GM21723 (cell line): ENCODE results near the gene CDH11.

Experiments
- ATAC-seq: cut with Tn5 transposase; IDR thresholded peaks from one replicate; pipeline ENCODE4 v1.9.1; 2021; ENCODE audit warnings: mild to moderate bottlenecking, moderate library complexity; ENCODE audit not compliant: unreplicated experiment

CDH11 gene

DNA sequence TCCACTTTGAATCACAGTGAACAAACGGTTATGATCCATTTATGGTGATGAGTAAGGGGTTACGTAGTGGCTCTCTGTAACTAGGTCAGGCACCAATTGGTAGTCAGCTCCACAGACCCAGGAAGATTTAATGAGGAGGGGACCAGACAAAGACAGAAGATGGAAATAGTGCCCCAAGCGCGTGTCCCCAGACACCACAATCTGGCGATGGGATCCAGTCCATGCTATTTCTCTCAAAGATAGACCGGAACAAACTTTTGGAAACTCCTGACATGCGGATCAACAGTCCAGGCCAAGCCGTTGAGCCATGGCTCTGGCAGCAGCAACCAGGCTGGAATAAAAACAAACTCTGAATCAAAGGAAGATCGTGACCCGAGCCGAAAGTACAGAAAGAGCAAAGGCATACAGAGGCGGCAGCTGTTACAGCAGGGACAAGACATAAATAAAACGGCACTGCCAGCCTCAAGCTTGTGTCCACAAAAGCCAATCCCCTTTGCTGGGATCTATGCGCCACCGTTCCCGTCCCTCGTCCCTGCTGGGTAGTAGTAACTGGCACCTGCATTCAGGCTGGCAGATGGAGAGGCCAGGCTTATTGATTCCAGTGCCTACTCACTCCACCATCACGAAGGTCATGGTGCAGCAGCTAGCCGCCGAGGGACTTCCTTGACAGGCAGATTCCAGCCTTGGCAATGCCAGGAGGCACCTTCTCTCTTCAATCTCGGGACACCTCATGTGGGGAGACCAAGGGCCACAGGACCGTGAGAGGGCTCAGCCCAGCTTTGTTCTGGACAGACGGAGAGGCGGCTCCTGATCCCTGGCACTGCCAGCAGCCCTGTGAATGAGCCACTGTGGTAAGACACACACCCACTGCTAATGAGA lies 50.2 kb downstream of the CDH11 start:
- no peak for ATAC-seq

DNA sequence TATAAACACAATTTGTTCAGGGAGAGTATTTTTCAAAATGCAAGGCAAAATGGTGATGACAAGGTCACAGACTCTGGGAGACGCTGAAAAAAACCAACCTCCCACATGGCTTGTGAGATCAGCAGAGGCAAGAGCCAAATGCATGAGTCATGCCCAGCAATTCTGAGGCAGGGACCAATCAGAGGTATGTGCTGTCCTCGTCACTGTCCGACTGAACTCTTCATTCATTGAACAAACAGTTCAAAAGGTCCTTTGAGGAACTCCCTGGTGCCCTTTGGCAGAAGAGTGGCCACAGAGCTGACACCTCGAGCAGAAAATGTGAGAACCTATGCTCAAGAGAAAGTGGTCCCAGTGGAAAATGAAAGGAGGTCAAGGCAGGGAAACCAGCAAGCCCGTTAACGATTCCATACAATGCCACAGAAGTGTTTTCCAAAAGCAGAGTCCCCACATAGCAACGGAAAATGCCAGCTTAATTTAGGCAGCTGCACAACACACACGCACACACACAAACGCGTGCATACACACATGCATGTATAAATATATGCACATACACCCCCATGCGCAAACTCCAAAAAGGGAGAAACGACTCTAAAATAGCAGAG lies 50.9 kb downstream of the CDH11 start:
- no peak for ATAC-seq

DNA sequence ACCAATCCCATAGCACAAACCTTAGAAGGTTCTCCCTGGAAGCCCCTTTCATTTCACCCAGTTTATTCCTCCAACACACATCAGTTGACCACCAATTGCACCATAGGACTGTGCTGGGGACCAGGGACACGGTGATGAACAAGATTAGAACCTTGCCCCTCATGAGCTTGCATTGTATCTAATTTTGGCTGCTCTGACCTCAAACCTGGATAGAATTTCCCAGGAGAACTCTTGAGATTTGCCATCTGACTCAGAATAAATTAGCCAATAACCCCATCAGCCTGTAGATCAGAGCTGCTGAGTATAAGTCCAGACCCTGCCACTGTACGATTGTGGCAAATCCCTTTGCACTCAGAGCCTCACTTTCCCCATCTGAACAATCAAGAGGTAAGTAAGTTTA lies 52.1 kb downstream of the CDH11 start:
- ATAC-seq: no peak

DNA sequence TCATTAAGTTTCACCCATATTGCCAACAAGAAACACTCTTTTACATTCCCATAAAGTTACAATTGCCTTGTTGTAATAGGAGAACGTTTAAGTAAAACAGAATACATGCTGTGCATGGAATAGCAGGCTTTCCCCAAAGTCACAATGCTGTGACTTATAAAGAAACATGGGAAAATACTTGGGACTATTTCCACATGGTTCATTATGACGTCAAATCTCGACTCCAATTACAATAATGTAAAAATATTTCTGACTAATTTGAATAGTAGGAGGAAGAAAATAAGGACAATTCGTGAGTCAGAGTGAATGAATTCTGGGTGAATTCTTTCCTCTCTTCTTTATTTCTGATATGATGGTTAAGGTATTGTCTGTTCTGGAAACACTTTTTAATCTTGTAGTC lies 52.8 kb downstream of the CDH11 start:
- no peak for ATAC-seq

DNA sequence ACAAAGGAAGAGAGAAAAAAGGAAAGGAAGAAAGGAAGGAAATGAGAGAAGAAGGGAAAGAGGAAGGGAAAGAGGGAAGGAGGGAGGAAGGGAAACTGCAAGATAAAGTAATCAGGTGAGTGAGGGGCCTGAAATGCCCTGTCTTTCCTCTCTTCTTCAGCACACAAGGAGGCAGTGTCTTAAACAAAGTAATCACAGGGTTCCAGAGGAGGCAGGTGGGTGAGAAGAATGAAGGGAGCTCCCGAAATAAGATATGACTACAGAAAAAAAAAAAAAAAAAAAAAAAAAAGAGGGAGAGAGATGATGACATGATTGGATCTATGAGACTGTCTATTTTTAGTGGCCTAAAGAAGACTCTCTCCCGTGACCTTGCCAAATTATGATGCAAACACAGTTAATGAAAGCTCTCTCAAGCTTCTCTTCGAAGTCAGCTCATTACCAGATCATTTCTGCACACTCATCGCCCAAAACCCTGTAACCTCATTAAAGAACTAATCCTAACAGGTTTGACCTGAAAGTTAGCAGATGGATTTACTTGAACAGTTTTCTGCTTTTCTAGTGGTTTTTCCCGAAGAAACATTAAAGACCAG lies 53.6 kb downstream of the CDH11 start:
- no peak for ATAC-seq

DNA sequence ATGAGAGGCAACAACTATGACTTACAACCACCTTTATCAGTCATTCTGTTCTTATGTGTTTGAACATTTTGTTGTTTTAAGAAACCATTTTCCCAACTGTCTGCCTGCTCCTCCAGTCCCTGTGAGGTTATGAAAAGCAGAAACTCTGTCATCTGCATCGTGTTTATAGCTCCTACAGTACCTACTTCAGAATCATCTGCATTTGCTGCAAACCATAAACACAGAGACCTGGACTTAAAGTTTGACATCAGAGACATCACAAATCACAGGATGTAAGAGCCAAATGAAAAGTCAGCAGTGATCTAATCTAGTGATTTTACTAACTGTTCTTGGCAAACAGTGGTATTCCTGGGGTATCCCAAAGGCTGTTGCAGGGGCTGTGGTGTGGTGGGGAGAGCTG lies 55.2 kb downstream of the CDH11 start:
- ATAC-seq: no peak

DNA sequence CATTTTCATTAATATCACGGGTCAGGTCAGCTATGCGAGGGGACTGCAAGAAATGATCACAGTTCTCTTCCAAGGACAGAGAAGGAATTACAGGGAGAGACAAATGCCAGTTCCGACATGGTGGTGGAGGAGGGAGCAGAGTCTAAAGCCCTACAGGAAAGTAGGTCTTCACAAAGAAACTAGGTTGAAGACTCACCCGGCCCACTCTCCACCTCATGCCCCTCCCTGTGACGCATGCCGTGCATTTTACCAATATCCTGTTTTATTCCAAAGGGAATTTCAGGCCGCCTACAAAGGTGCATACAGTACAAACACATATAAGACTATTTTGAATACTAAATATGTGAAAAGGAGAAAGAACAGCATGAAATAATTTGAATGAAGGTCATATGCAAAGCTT lies 56.8 kb downstream of the CDH11 start:
- ATAC-seq: no peak

DNA sequence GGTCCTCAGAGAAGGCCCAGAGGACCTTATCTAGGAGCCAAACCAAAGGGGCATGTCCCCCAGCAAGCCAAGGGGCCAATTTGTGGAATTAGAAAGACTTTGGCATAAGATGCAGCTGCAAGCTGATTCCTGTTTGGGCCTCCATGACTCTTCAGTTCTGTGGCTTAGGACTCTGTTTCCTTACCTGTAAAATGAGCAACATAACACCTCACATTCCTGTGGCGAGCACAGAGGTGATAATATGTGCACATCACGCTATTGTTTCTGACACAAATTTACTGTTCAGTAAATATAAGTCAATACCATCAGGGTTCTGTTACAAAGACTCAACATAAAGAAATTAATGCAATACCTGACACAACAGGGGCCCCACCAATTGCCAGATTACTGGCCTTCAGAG lies 57.7 kb downstream of the CDH11 start:
- no peak for ATAC-seq

DNA sequence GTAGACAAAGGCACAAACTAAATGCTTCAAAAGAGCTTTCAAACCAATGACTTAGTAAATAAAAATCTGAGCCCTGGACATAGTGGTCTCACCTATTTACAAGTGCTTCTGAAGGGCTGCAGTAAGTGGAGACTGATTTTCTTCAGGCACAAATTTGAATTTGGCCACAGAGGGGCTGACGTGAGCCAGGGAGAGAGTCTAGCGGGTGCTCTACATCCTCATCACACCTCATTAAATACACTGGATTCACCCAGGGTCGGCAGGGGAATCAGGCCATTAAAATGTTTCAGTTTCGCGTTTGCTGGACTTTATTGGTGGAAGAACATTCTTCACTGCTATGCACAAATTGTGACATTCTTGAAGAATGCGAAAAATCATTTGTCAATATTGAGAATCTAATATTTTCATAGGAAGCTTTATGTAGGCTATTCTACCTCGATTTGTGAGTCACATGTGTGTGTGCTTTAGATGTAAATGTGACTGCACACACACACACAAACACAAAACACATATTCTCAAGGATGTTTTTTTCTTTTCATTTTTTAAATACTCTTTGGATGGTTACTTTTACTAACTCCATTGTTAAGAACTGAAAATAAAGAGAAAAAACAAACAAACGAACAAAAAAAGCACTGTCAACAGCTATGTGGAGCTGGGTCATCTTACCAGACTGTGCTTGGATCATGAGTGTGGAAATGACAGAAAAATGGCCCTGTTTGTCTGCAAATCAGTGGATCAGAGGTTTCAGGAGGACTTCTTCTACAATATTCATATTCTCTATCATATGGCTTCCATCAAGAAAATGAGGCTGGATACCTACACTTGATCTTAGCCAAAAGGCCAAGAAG lies 58.9 kb downstream of the CDH11 start:
- no peak for ATAC-seq

DNA sequence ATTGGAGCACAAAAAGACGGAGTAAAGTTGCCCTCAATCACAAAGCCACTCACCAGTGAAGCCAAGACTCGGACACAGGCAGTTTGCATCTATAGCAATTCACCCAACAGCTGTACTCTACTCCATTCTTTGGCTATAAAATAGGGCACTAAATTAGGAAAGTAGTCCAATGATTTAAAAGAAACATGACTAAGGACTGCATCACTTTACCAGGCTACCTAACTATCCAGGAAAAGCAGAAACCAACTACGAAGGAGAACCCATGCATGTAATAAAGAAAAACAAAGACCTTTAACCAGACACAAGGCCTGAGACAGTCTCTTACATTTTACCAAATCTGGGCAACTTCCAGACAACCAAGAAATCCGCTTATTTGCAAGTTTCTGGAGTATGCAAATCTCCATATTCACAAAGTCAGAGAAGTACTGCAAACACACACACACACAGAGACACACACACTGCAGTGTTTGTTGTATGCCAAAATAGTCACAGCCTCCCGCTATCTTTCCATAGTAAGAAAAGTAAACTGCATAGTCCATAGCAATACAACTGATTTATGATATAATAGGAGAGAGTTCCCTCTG lies 59.8 kb downstream of the CDH11 start:
- ATAC-seq: no peak

DNA sequence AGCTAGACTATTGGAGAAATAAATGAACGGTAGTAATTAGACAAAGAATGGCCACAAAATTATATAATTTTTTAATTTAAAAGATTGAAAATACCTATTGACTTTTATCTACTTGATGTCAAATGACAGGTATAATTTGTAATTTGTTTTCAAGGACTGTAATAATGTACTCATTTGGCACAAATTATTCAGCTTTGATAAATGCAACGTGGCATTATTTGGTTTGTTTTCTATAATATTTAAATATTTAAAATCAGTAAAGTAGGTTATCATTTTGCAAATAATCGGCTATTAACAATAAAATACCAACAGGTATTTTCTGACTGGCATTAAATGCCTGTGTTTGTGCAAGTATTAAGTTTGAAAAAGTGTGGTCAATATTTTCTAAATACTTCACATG lies 60.6 kb downstream of the CDH11 start:
- ATAC-seq: no peak

DNA sequence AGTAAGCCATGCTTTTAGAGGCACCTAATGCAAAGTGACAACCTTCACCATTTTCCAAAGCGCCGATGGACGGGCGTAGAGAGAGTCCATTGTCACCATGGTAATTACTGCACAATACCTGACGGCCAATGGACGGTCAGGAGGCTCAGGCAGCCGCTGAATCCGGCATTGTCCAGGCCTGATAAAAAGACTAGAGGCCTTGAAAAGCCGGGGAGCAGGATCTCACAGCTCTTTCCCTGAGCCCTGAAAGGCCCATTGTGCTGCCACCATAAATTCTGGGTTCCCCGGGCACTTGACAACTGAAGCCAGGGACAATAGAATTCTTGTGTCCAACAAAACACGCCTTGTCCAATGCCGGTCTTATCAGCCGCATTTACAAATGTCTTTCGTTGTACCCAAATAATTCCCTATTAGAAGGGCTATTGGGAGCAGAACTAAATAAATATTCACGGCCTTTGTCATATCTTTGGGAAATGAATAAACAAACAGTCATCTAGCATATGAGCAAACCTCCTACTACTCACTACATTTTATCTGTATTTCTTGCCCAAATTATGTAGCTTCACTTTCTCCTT lies 62.4 kb downstream of the CDH11 start:
- no peak for ATAC-seq

DNA sequence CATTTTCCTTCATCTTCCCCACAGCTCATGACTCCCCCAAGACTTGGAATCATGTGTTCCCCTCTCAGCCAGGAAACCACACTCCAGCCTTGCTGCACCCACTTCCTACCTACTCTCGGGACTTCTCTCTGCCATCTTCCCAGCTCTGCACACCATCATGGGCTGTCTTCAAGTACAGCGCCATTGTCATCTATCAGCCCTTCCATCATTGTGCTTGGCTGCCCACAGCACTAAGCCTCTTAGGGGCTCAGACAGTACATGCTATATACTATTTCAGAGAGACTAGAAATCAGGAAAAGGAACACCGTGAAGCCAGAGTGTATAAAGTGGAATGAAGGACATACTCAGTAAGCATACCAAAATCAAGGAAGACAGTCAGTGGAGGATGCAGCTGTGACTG lies 64.7 kb downstream of the CDH11 start:
- ATAC-seq: no peak

DNA sequence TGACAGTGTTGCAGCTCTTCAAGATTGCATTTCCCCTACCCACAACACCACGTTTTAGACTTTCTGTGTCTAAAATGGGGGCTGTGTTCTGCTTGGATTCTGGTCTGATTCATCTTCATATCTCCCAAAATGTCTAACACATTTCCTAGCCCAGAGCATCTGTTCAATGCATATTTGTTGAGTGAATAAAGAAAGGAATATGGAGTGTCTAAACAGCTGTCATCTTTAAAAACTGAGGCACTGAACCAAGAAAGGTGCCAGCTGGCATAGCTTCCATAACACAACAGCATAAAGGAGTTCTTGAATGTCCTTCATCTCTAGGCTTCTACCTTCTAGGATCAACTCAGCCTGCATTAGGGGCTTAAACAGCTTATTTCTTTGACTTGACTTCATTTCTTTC lies 67.4 kb downstream of the CDH11 start:
- no peak for ATAC-seq

DNA sequence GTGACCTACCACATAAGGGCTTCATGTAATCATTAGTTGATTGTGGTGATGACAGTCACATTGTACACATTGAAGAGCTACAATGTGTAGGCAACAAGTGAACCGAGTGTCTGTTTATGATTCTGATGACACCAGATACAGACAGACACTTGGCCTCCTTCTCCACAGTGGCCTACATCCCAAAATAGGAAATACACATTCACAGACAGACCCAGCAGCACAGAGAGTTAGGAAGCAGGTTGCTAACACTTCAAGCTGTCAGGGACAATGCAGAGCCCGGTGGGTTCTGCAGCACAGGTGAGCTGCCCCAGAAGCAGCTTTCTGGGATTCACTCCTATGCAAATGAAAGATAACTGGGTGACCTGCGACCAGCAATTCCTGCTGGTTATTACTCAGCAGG lies 72.2 kb downstream of the CDH11 start:
- no peak for ATAC-seq

DNA sequence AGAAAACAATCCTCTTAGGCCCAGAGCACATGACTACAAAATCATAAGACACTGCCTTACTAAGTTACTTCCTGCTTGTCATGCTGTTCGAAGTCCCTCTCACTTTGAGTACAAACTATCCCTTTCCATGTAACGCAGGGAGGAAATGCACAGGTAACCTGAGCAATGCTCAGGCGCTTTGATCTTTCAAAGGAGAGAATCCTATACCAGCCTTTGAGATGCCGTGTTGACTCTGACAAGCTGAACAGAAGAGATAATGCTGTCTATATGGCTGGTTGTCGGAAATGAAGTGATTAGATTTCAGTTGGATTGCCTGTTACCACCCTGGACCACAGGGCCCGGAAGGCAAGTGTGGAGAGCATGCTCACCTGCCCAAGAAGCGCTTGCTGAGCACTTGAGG lies 75.9 kb downstream of the CDH11 start:
- ATAC-seq: no peak

DNA sequence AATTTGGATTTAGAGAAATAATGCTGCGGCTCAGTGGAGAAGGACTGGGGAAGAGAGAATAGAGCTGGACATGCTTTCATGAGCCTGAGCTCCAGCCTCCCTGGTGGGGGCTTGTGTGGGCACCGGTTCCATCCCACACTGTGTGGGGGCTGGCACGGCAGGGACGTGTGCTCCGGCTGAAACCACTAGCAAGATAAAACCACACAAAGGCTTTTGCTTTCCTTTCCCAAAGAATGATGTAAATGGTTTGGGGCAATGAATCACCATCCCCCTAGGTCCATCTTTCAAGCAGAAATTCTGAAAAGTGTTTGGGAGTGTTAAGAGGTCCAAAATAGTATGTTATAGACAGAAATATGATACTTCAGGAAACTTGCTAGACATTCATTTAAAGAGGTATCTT lies 77.0 kb downstream of the CDH11 start:
- ATAC-seq: no peak

DNA sequence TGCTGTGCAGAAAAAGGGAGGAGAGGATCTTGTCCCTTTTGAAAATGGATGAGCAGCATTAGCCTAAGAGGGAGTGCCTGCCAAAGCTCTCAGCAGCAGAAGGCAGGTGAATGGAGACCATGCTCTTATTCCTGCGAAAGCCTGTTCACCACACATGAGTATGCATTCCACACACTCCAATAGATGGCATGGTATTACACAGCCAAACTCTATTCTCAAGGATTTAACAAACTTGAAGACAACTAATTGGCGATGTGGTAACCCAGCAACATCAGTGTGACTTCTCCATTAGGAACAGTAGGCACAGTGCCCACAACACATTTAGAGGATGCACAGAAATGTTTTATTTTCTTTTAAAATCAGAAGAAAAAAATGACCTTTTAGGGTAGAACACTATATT lies 77.8 kb downstream of the CDH11 start:
- no peak for ATAC-seq

DNA sequence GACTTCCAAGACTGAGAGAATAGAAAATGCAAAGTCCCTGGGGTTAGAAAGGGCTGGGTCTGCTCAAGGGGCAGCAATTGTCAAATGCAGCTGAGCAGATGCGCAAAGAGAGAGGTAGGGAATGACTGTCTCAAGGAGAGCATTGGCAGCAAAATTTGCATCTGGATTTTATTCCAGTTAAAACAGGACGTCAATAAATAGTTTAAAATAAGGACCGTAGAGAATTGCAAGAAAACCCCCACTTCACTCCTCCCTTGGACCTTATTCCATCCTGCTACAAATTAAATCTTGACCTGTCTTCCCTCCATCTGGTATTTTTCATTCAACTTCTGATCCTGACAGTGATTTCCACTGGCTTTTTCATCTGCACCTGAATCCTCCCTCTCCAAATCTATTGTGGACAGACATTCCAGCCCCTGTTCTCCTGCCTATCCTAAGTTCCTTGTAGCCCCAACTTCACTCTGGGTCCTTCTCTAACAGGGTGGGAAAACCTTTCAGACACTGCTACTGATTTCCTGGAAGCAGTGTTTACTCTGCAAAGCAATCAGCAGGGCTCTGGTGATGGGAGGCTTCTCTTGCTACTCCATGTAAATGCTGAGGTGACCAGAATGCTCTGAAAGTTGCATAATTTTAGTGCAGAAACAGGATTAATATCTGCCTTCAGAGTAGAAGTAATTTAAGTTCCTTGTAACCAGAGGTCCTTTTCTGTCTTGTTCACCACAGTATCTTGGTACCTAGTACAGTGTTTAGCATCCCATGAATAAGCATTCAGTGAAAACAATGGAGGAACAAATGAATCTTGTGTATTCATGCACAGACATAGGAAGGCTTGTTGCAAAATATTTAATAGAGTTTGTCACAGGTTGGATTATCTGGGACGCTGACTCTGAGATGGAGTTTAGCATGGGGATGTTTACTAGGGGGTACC lies 79.2 kb downstream of the CDH11 start:
- ATAC-seq: no peak

DNA sequence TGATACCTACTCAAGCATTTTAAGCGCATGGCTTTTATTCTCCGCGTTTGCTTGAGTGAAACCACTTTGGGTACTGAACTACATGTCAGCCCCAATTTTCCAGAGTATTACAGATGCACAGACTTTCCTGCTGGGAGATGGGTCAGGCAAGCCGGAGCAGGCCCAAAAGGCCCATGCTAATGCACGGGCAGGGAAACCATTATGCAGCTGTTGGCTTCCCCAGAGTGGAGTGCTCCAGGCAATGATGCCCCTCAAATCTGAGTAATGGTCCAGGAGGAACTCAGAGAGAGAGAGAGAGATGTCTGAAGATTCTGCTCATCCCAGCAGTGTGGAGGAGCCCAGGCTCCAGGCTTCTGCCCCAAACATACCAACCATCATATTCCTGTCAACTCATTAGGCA lies 80.2 kb downstream of the CDH11 start:
- ATAC-seq: no peak
